Vagina (tissue), 2 donors: ENCODE data around the gene TINAGL1. TPM values are rescaled to one million over a fixed set of nuclear protein-coding genes. Genes with fewer than 3 reads are reported as not detected.

Experiments
- DNase-seq, 2 donors: peaks; one replicate each; pipeline ENCODE4 v3.0.0-alpha.2; 2017; ENCODE audit errors: extremely low spot score in 2 of 2
- H3K27ac ChIP-seq: fragments of 200-600 bp; sonication (generic); one replicate; pipeline ENCODE4 v1.5.1; 2019
- H3K27me3 ChIP-seq: fragments of 200-600 bp; sonication (generic); one replicate; pipeline ENCODE4 v1.5.1; 2019
- H3K36me3 ChIP-seq, 2 donors: fragments of 200-600 bp; sonication (generic); one replicate each; pipeline ENCODE4 v1.5.1; 2017 to 2019
- H3K4me1 ChIP-seq: fragments of 200-600 bp; sonication (generic); one replicate; pipeline ENCODE4 v1.5.1; 2019
- H3K4me3 ChIP-seq, 2 donors: fragments of 200-600 bp; sonication (generic); 1 replicate in 1 of 2; 2 replicates in 1 of 2; pipeline ENCODE4 v1.5.1; 2016 to 2019
- H3K9me3 ChIP-seq: fragments of 200-600 bp; sonication (generic); one replicate; pipeline ENCODE4 v1.5.1; 2019
- POLR2A ChIP-seq, 2 donors: fragments of 450-650 bp; IDR thresholded peaks; one replicate each; pipeline ENCODE4 v1.6.1; 2017; ENCODE audit warnings: antibody characterized with exemption in 2 of 2, mild to moderate bottlenecking in 2 of 2, moderate library complexity in 2 of 2
- POLR2AphosphoS5 ChIP-seq, 2 donors: sonication (generic); formaldehyde crosslinking; IDR thresholded peaks; one replicate each; pipeline ENCODE4 v1.9.0; 2017; ENCODE audit warnings: antibody characterized with exemption in 2 of 2, mild to moderate bottlenecking in 2 of 2, low read depth in 1 of 2; ENCODE audit not compliant: insufficient read depth in 1 of 2
- intact Hi-C: fragments of 100-400 bp; cut with DNase I; formaldehyde crosslinking; loops from one replicate; pipeline ENCODE4 v1.15.1; 2023
- total RNA-seq: library from RNA; depleted of rRNA; stranded (reverse); fragments of >200 nt; gene quantifications from one replicate; pipeline ENCODE4 v1.2.3, GENCODE V29; 2016
- TF ChIP-seq, protein P1 (sequence below), 3 experiments: fragments of 450-650 bp in 2 of 3; fragments of 200-600 bp in 1 of 3; sonication (generic) in 1 of 3; IDR thresholded peaks; one replicate each; pipeline ENCODE4 v1.5.1; 2017 to 2019; ENCODE audit warnings: antibody characterized with exemption in 3 of 3, mild to moderate bottlenecking in 2 of 3, moderate library complexity in 2 of 3

The TINAGL1 gene
- total RNA-seq, 1 donor from 2014 or later: 142 TPM

DNA sequence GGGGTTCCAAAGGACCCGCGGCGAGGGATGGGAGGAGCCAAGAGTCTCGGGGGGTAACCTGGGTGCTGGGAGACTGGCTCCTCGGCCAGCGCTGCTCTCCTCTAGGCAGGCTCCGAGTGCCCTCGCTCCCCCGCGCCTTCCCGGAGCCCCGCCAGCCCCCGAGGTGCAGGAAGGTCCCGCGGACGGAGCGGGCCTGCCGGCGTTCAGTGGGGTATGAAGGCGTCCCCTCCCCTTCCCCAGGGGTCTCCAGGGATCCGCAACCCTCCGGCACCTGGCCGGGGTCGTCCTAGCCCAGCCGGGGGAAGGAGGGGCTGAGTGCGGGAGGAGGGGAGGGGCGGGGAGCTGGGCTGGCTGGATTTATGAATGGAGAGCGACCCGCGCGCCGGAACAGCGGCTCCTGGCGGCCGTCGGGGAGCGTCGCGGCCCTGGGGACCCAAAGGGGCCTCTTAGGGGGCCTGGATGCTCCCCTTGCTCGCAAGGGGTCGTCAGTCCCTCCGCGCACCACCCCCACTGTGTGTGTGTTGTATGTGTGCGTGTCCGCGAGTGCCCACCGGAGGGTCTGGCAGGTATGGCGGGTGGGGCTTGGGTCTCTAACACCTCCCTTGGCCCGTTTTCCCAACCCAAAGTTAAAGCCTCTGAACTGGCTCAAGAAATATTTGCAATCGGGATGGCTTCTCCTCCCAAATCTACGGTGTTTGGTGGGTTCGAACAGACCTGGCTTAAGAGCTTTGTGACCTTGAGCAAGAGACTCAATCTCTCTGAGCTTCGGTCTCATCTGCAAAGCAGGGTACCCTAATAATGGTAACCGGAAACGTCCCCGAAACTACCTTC lies 41.8 kb downstream of the TINAGL1 start:
- TF ChIP-seq POLR2AphosphoS5 (IDR thresholded peaks at IDR 0.05; ENCODE audit: insufficient read depth in 1 of 2, low read depth in 1 of 2) (peak in 1 of 2 donors; percentile 13), POLR2A (IDR thresholded peaks at IDR 0.05) (no peak)
- TF ChIP-seq, protein P1, sequence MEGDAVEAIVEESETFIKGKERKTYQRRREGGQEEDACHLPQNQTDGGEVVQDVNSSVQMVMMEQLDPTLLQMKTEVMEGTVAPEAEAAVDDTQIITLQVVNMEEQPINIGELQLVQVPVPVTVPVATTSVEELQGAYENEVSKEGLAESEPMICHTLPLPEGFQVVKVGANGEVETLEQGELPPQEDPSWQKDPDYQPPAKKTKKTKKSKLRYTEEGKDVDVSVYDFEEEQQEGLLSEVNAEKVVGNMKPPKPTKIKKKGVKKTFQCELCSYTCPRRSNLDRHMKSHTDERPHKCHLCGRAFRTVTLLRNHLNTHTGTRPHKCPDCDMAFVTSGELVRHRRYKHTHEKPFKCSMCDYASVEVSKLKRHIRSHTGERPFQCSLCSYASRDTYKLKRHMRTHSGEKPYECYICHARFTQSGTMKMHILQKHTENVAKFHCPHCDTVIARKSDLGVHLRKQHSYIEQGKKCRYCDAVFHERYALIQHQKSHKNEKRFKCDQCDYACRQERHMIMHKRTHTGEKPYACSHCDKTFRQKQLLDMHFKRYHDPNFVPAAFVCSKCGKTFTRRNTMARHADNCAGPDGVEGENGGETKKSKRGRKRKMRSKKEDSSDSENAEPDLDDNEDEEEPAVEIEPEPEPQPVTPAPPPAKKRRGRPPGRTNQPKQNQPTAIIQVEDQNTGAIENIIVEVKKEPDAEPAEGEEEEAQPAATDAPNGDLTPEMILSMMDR (IDR thresholded peaks at IDR 0.05): peak; percentile 24 to 61 (median 37)
- no peaks in the 10 kb centered on the region for H3K9me3 ChIP-seq
- no peaks in the 10 kb centered on the region for H3K27me3 ChIP-seq
- intact Hi-C loops: no loop called here
- H3K4me3 ChIP-seq: peak overlapping the region; percentile 45 to 47
- no peaks in the 10 kb centered on the region for H3K36me3 ChIP-seq
- H3K27ac ChIP-seq: no peak overlapping the region
- no peak for DNase-seq
- H3K4me1 ChIP-seq: peaks cover 12% of the 10 kb centered on the region

DNA sequence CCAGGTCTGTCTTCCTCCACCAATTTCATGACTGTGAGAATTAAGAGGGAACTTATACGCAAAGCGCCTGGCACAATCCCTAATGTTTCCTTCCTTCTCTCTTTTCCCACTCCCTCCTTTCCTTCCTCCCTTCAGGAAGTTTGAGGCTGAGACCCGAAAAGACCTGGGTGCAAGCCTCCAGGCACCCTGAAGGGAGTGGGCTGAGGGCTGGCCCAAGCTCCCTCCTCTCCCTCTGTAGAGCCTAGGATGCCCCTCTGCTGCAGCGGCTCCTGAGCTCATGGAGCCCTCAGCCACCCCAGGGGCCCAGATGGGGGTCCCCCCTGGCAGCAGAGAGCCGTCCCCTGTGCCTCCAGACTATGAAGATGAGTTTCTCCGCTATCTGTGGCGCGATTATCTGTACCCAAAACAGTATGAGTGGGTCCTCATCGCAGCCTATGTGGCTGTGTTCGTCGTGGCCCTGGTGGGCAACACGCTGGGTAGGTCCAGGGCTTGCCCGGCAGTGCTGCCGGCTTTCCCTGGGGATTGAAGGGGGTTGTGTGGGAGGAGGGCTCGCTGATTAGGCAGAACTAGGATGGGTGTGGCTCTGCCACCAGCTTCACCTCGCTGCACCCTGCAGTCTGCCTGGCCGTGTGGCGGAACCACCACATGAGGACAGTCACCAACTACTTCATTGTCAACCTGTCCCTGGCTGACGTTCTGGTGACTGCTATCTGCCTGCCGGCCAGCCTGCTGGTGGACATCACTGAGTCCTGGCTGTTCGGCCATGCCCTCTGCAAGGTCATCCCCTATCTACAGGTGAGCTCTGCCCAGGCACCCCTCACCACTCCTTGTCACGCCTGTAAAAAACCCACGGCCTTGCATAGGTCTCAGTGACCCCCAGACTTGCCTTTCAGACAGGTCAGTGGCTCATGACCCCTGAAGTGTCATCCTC lies 42.9 kb downstream of the TINAGL1 start:
- Histone ChIP-seq H3K27ac (no peak overlapping the region), H3K36me3 (no peaks in the 10 kb centered on the region), H3K4me1 (peaks cover 12% of the 10 kb centered on the region), H3K27me3 (no peaks in the 10 kb centered on the region), H3K9me3 (no peaks in the 10 kb centered on the region), H3K4me3 (no peak overlapping the region)
- DNase-seq: no peak
- TF ChIP-seq, protein P1 (IDR thresholded peaks at IDR 0.05): no peak
- TF ChIP-seq POLR2AphosphoS5 (IDR thresholded peaks at IDR 0.05; ENCODE audit: insufficient read depth in 1 of 2, low read depth in 1 of 2): no peak
- TF ChIP-seq POLR2A (IDR thresholded peaks at IDR 0.05): no peak
- intact Hi-C loops: no loop called here

DNA sequence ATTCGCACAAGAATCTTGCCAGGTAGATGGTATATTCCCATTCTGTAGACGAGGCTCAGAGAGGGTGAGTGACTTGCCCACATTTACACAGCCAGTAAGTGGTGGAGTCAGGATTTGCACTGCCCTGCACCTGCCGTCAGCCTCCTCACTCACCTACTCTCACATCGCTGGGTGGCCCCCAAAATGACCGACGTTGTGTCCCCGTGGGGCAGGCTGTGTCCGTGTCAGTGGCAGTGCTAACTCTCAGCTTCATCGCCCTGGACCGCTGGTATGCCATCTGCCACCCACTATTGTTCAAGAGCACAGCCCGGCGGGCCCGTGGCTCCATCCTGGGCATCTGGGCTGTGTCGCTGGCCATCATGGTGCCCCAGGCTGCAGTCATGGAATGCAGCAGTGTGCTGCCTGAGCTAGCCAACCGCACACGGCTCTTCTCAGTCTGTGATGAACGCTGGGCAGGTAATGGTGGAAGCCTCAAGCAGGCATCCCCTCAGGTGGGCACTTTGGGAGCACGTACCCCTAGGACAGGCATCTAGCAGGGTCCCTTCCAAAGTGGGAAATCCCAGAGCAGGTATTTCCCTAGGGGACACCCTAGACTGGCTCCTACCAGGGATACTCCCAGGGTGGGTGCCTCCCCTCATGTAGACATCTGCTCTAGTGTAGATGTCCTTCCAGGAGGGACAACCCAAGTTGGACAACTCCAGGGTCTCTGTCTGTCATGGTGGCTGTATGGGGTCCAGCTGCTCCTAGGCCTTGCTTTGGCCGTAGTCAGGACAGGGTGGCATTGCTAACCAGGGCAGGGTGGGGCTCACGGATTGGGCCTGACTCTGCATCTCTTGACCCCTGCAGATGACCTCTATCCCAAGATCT lies 44.5 kb downstream of the TINAGL1 start:
- Histone ChIP-seq H3K36me3 (no peaks in the 10 kb centered on the region), H3K27me3 (no peaks in the 10 kb centered on the region), H3K27ac (no peak overlapping the region), H3K4me3 (no peak overlapping the region), H3K4me1 (peaks cover 12% of the 10 kb centered on the region), H3K9me3 (no peaks in the 10 kb centered on the region)
- TF ChIP-seq POLR2A (IDR thresholded peaks at IDR 0.05) (no peak), POLR2AphosphoS5 (IDR thresholded peaks at IDR 0.05; ENCODE audit: insufficient read depth in 1 of 2, low read depth in 1 of 2) (no peak)
- intact Hi-C loops: no loop called here
- no peak for DNase-seq

DNA sequence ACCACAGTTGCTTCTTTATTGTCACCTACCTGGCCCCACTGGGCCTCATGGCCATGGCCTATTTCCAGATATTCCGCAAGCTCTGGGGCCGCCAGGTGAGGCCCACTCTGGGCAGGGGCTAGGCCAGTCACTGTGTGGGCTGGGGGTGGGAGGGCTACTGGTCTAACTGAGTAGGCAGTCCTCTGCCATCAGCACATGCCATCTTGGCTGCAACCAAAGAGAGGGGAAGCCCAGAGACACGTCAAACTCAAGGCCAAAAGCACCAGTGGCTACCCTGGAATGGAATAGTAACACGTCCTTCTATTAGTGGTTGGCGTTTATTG lies 45.1 kb downstream of the TINAGL1 start:
- Histone ChIP-seq H3K27ac (no peak overlapping the region), H3K27me3 (no peaks in the 10 kb centered on the region), H3K4me1 (peaks cover 12% of the 10 kb centered on the region), H3K4me3 (no peak overlapping the region), H3K9me3 (no peaks in the 10 kb centered on the region), H3K36me3 (no peaks in the 10 kb centered on the region)
- no peak for DNase-seq
- TF ChIP-seq, protein P1 (IDR thresholded peaks at IDR 0.05): no peak
- no peak for TF ChIP-seq POLR2AphosphoS5 (IDR thresholded peaks at IDR 0.05; ENCODE audit: insufficient read depth in 1 of 2, low read depth in 1 of 2)
- no peak for TF ChIP-seq POLR2A (IDR thresholded peaks at IDR 0.05)
- intact Hi-C loops: no loop called here
